ENCODE data around the gene TEX53.
A peak's percentile ranks its signal among the peaks of the same experiment; 100 is the strongest.

Gene TEX53

DNA sequence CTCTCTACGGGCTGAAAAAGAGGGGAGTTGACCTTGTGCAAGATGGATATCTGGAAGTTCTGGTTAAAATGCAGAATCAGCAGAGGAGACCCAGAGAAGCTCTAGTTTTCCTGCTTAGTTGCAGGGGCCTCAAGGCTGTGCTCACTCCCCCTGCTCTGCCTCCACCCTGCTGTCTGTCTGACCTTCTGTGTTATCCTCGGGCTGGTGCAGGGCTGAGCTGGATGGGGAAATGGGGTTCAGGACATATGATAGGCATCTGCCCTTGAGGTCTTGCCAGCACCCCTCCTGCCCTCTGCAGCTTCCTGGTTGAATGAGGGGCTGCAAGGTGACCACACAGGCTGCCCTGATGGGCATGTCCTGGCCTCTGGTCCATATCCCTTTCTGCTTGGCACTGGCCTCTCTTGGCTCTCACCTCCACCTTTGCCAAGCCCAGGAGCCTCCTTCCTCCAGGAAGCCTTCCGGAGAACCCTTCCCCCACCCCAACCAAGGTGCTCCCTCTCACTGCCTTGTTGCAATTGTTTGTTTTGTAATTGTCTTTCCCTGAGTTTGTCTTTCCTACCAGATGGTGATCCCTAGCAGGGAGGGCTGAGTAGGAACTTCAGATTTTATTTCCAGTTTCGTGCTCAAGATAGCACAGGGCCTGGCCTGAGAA is 45.2 kb downstream of the TEX53 start:
- H3K36me3 ChIP-seq (ENCODE audit: low read length), result no peaks in the 10 kb centered on the region
- no peaks in the 10 kb centered on the region for H3K9me2 ChIP-seq (replicated peaks; ENCODE audit: insufficient read depth, low read length)
- peak overlapping the region; percentile 94 for H3K9ac ChIP-seq (ENCODE audit: low read length)
- TF ChIP-seq, protein P1, sequence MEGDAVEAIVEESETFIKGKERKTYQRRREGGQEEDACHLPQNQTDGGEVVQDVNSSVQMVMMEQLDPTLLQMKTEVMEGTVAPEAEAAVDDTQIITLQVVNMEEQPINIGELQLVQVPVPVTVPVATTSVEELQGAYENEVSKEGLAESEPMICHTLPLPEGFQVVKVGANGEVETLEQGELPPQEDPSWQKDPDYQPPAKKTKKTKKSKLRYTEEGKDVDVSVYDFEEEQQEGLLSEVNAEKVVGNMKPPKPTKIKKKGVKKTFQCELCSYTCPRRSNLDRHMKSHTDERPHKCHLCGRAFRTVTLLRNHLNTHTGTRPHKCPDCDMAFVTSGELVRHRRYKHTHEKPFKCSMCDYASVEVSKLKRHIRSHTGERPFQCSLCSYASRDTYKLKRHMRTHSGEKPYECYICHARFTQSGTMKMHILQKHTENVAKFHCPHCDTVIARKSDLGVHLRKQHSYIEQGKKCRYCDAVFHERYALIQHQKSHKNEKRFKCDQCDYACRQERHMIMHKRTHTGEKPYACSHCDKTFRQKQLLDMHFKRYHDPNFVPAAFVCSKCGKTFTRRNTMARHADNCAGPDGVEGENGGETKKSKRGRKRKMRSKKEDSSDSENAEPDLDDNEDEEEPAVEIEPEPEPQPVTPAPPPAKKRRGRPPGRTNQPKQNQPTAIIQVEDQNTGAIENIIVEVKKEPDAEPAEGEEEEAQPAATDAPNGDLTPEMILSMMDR (IDR thresholded peaks at IDR 0.05; ENCODE audit: insufficient read depth, low read length, poor library complexity, severe bottlenecking), result no peak
- TF ChIP-seq EZH2phosphoT487 (conservative IDR thresholded peaks at IDR 0.05; ENCODE audit: low read length), result no peak
- H3K27ac ChIP-seq (ENCODE audit: low read depth, low read length), result peak overlapping the region; percentile 75
- H3K4me2 ChIP-seq (ENCODE audit: low read depth, low read length, poor library complexity, severe bottlenecking), result peak overlapping the region; percentile 92
- no peaks in the 10 kb centered on the region for H3K27me3 ChIP-seq (ENCODE audit: low read length)
- H3K79me2 ChIP-seq (ENCODE audit: insufficient read depth, low read length), result peaks cover 51% of the 10 kb centered on the region
- H4K20me1 ChIP-seq (ENCODE audit: low read depth, low read length), result no peaks in the 10 kb centered on the region
- no peak overlapping the region for H2AFZ ChIP-seq (ENCODE audit: low read depth, low read length, severe bottlenecking)
- peaks cover 33% of the 10 kb centered on the region for H3F3A ChIP-seq (ENCODE audit: insufficient read depth)
- H3K9me3 ChIP-seq (ENCODE audit: insufficient read depth, low read length), result no peaks in the 10 kb centered on the region
- H3K4me3 ChIP-seq (ENCODE audit: insufficient read depth, low read length, poor library complexity, severe bottlenecking), result peak overlapping the region; percentile 74

DNA sequence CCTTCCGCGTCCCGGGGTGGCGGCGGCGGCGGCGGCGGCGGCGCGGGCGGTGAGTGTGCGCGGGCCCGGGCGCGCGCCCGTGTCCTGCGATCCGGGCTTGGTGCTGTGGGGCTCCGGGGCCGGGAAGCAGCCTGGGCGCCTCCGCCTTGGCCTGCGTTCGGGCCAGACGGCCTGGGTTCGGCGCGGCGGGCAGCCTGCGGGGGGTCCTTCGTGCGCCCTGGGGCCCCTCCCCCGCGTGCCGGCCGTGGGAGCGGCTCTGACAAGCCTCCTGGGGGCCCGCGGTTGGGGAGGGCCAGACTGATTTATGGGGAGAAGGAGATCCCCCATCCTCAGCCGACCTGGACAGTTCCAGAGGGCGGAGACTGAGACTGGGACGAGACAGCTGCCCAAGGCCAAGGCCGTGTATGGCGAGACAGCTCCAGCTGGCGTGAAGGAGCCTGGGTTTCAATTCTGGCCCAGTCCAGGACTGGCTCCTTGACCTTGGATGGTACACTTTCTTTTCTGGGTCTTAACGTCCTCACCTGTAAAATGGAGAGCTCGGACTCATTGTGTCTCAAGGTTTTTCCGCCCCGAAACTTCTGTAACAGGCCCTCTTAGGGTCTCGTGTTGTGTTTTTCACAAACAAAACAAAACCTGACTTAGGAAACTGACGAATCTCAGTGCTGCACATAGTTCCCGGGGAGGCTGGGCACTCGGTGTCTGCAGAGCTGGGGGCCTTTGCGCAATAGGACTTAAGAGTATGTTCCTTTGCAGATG is 45.9 kb downstream of the TEX53 start:
- TF ChIP-seq EZH2phosphoT487 (conservative IDR thresholded peaks at IDR 0.05; ENCODE audit: low read length), result no peak
- TF ChIP-seq, protein P1 (IDR thresholded peaks at IDR 0.05; ENCODE audit: insufficient read depth, low read length, poor library complexity, severe bottlenecking), result no peak
- peak overlapping the region; percentile 94 for H3K9ac ChIP-seq (ENCODE audit: low read length)
- H2AFZ ChIP-seq (ENCODE audit: low read depth, low read length, severe bottlenecking), result peak overlapping the region; percentile 71
- peaks cover 46% of the 10 kb centered on the region for H3K79me2 ChIP-seq (ENCODE audit: insufficient read depth, low read length)
- peak overlapping the region; percentile 75 for H3K27ac ChIP-seq (ENCODE audit: low read depth, low read length)
- H4K20me1 ChIP-seq (ENCODE audit: low read depth, low read length), result no peaks in the 10 kb centered on the region
- peaks cover 28% of the 10 kb centered on the region for H3F3A ChIP-seq (ENCODE audit: insufficient read depth)
- H3K27me3 ChIP-seq (ENCODE audit: low read length), result no peaks in the 10 kb centered on the region
- H3K36me3 ChIP-seq (ENCODE audit: low read length), result no peaks in the 10 kb centered on the region
- peak overlapping the region; percentile 92 for H3K4me2 ChIP-seq (ENCODE audit: low read depth, low read length, poor library complexity, severe bottlenecking)
- H3K4me3 ChIP-seq (ENCODE audit: insufficient read depth, low read length, poor library complexity, severe bottlenecking), result peak overlapping the region; percentile 74
- H3K9me3 ChIP-seq (ENCODE audit: insufficient read depth, low read length), result no peaks in the 10 kb centered on the region
- no peaks in the 10 kb centered on the region for H3K9me2 ChIP-seq (replicated peaks; ENCODE audit: insufficient read depth, low read length)

DNA sequence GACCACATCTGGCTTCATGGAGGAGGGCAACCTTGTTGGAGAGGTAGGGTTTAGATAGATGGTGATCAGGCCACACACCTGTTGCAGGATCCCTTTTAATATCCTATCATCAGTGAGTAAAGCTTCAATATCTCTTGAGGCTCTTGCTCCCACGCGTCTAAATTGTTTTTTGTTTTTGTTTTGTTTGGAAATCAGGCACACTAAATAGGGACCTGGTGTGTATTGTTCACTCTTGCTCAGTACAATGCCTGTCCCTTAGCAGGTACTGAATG is 49.1 kb downstream of the TEX53 start:
- H3K27me3 ChIP-seq (ENCODE audit: low read length), result no peaks in the 10 kb centered on the region
- H3K9me2 ChIP-seq (replicated peaks; ENCODE audit: insufficient read depth, low read length), result no peaks in the 10 kb centered on the region
- no peak overlapping the region for H2AFZ ChIP-seq (ENCODE audit: low read depth, low read length, severe bottlenecking)
- no peaks in the 10 kb centered on the region for H4K20me1 ChIP-seq (ENCODE audit: low read depth, low read length)
- peaks cover 20% of the 10 kb centered on the region for H3F3A ChIP-seq (ENCODE audit: insufficient read depth)
- no peaks in the 10 kb centered on the region for H3K36me3 ChIP-seq (ENCODE audit: low read length)
- H3K4me2 ChIP-seq (ENCODE audit: low read depth, low read length, poor library complexity, severe bottlenecking), result no peak overlapping the region
- H3K9me3 ChIP-seq (ENCODE audit: insufficient read depth, low read length), result no peaks in the 10 kb centered on the region
- TF ChIP-seq, protein P1 (IDR thresholded peaks at IDR 0.05; ENCODE audit: insufficient read depth, low read length, poor library complexity, severe bottlenecking), result no peak
- TF ChIP-seq EZH2phosphoT487 (conservative IDR thresholded peaks at IDR 0.05; ENCODE audit: low read length), result no peak
- no peak overlapping the region for H3K4me3 ChIP-seq (ENCODE audit: insufficient read depth, low read length, poor library complexity, severe bottlenecking)
- no peak overlapping the region for H3K27ac ChIP-seq (ENCODE audit: low read depth, low read length)
- peaks cover 23% of the 10 kb centered on the region for H3K79me2 ChIP-seq (ENCODE audit: insufficient read depth, low read length)
- no peak overlapping the region for H3K9ac ChIP-seq (ENCODE audit: low read length)

All from SU-DHL-6 (cell line).